Measurements from ENCODE around the gene NOC3L.

The NOC3L gene

GRCh38 chr10:94300042-94300441 is 62.7 kb downstream of the NOC3L start:
- DNase-seq (ENCODE audit: low spot score) = no peak

- DNase-seq (ENCODE audit: low spot score) = peak; percentile 30
Observed at GRCh38 chr10:94299417-94299816, 63.3 kb downstream of the NOC3L start.

- no peak for DNase-seq (ENCODE audit: low spot score)
Observed at GRCh38 chr10:94294168-94294567, 68.6 kb downstream of the NOC3L start.

DNA sequence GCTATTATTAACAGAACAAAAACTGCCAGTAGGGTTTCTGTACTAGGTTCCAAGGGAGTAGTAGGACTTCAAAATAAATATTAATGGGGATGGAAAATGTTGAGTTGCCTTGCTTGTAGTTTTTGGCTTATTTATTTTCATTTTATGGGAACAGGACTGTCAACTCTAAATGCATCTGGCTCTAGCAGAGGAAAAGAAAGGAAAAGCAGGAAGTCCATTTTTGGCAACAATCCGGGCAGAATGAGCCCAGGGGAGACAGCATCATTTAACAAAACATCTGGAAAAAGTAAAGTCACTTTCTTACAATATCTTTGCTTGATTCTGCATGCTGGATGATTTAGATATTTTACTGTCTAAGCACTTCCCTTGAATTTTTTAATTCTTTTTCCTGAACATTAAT is 69.4 kb downstream of the NOC3L start:
- no peak for DNase-seq (ENCODE audit: low spot score)

DNA sequence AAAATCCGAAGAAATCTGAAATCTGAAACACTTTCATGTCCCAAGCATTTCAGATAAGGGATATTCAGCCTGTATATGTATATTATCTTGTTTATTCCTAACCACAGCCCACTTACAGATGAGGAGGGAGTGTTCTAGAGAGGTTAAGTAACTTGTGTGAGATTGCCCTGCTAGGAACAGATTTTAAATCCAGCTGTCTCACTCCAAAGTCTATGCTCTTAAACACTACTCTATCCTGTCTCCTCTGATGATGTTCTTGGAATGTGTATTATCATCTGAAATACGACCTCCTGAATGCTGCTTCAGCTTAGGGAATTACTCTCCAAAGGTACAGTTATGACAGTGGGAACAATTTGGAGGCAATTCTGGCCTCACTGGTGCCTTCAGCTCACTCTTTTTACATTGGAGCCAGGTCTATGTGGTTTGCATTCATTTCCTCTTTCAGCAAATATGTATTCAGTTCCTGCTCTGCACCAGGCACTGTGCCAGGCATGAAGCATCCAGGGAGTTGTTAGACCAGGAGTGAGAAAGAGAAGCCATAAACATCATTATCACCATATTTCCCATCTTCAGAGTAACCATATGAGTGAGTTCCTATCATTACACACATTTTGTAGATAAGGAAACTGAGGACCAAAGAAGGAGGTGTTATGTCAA is 70.2 kb downstream of the NOC3L start:
- DNase-seq (ENCODE audit: low spot score) = no peak

DNA sequence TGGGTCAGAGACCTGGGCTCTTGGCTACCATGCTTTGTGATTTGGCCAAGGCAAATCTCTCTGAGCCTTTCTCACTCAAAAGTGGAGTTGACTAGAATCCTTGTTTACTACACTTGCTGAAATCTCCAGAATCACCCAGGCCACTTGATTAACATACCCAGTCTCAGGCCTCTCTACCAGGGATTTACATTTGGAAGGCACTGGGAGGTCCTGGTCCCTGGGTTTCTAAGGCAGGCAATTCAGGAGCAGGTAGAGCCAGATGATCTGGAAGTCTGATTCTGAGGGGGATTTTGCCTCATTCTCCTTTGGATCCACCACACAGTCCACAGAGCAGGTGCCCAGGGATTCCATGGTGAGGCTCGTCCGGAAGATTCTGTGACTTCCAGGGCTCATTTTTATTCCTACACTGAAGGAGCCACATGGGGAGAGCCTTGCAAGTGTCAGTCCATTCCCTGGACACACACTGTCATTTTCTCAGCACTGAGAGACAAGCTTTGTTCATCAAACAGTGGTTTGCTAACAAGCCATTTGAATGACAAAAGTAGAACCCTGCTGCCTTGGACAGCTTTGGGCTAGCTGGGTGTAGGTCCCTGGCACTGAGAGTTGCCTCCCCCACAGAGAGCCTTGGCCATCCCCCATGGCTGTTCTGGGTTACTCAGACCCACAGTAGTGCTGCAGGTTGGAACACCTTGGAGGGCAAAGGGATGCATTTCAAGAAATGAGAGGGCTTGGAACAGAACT is 74.2 kb downstream of the NOC3L start:
- DNase-seq (ENCODE audit: low spot score) = no peak

DNA sequence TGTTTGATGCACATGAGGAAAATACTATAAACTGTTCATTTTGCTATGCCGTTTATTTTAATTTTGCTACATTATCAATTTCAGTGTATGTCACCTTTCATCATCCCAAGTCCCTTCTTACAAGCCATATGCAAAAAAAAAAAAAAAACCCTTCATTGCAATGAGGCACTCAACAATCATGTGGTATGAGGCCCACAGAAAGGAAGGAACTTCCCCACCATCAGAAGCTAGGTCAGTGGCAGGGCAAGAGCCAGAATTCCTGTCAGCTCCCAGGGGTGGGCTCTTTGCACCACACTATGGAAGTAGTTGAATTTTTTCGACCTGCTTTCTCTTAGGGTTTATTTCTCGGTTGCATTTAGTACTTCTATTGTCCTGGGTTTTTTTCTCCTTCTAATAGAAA is 75.4 kb downstream of the NOC3L start:
- no peak for DNase-seq (ENCODE audit: low spot score)

GRCh38 chr10:94286901-94287300 is 75.8 kb downstream of the NOC3L start:
- DNase-seq (ENCODE audit: low spot score) = no peak

GRCh38 chr10:94285271-94285670 is 77.5 kb downstream of the NOC3L start:
- no peak for DNase-seq (ENCODE audit: low spot score)

Measured in AG08396 (cell line).